Hepatic stellate cell (primary cell): ENCODE data around the gene SLC35F1.
"Not testable (repeated sequence)": the region's sequence is repeated elsewhere in the genome, so short reads cannot be mapped to it uniquely, and the experiment has no call there.

Source experiments
- DNase-seq: peaks from one replicate; pipeline ENCODE4 v3.0.0; 2011; ENCODE audit warnings: low spot score

Gene SLC35F1

GRCh38 chr6:117906958-117907600 lies at the start of gene SLC35F1:
Gene SLC35F1 (plus strand): TSS chr6:117907264.
- no peak for DNase-seq

GRCh38 chr6:117858601-117859000 lies 48.5 kb upstream of the SLC35F1 start:
- DNase-seq: not testable (repeated sequence)

- no peak for DNase-seq
Measured at GRCh38 chr6:117861545-117861944, 45.5 kb upstream of the SLC35F1 start.

- no peak for DNase-seq
Measured at GRCh38 chr6:117866561-117866960, 40.5 kb upstream of the SLC35F1 start.

GRCh38 chr6:117870486-117871242 lies 36.4 kb upstream of the SLC35F1 start:
- DNase-seq: no peak

GRCh38 chr6:117880824-117881223 lies 26.2 kb upstream of the SLC35F1 start:
- DNase-seq: no peak

GRCh38 chr6:117890172-117890571 lies 16.9 kb upstream of the SLC35F1 start:
- DNase-seq: no peak

- peak; percentile 29 for DNase-seq
Measured at GRCh38 chr6:117906507-117906957, 532 bp upstream of the SLC35F1 start.

- no peak for DNase-seq
Measured at GRCh38 chr6:117907601-117908245, 659 bp downstream of the SLC35F1 start.

GRCh38 chr6:117908246-117909068 lies 1.4 kb downstream of the SLC35F1 start:
- DNase-seq: no peak

- DNase-seq: no peak
Measured at GRCh38 chr6:117909638-117910037, 2.6 kb downstream of the SLC35F1 start.

- DNase-seq: no peak
Measured at GRCh38 chr6:117910549-117910948, 3.5 kb downstream of the SLC35F1 start.

GRCh38 chr6:117911150-117911549 lies 4.1 kb downstream of the SLC35F1 start:
- no peak for DNase-seq

GRCh38 chr6:117911660-117912059 lies 4.6 kb downstream of the SLC35F1 start:
- no peak for DNase-seq

- DNase-seq: no peak
Measured at GRCh38 chr6:117915846-117916245, 8.8 kb downstream of the SLC35F1 start.

- no peak for DNase-seq
Measured at GRCh38 chr6:117916483-117916882, 9.4 kb downstream of the SLC35F1 start.

- no peak for DNase-seq
Measured at GRCh38 chr6:117917176-117917575, 10.1 kb downstream of the SLC35F1 start.

- DNase-seq: no peak
Measured at GRCh38 chr6:117918454-117918853, 11.4 kb downstream of the SLC35F1 start.

GRCh38 chr6:117919275-117919674 lies 12.2 kb downstream of the SLC35F1 start:
- no peak for DNase-seq

- DNase-seq: no peak
Measured at GRCh38 chr6:117919775-117920729, 13.0 kb downstream of the SLC35F1 start.

- DNase-seq: no peak
Measured at GRCh38 chr6:117924690-117925089, 17.6 kb downstream of the SLC35F1 start.
